B cell (primary cell): ENCODE data around the gene PAEP. TPM values are rescaled to one million over a fixed set of nuclear protein-coding genes. Genes with fewer than 3 reads are reported as not detected.

Source experiments
- ATAC-seq: fragments of 200-7000 bp; cut with Tn5 transposase; one replicate; pipeline ENCODE4 v1.10.0; 2021; ENCODE audit warnings: low read depth, mild to moderate bottlenecking, moderate number of reproducible peaks, moderate library complexity
- CTCF ChIA-PET: fragments of 350-600 bp; sonication (Branson Sonifier 250); formaldehyde crosslinking; loops from one replicate; lab custom pipeline; 2021; ENCODE audit warnings: antibody characterized with exemption, inconsistent platforms; lab: Charles Lee
- POLR2A ChIA-PET: fragments of 350-600 bp; sonication (Branson Sonifier 250); formaldehyde crosslinking; loops from one replicate; lab custom pipeline; 2021; ENCODE audit warnings: antibody characterized with exemption; lab: Charles Lee
- DNase-seq: peaks from one replicate; pipeline ENCODE4 v3.0.0; 2013
- H2AFZ ChIP-seq: 2 replicates; pipeline ENCODE4 v1.6.1; 2012; ENCODE audit warnings: mild to moderate bottlenecking, low read depth, low read length; ENCODE audit not compliant: insufficient read depth, poor library complexity, severe bottlenecking
- H3K27ac ChIP-seq, 2 donors: 1 replicate in 1 of 2; 2 replicates in 1 of 2; pipeline ENCODE4 v1.5.1; 2012 to 2013; ENCODE audit warnings: low read length in 2 of 2, mild to moderate bottlenecking in 2 of 2, moderate library complexity in 1 of 2
- H3K27me3 ChIP-seq, 4 experiments: fragments of 200-600 bp in 1 of 4; sonication (generic) in 1 of 4; replicated peaks in 1 of 4; 1 replicate in 2 of 4; 2 replicates in 2 of 4; pipeline versions ENCODE4 v1.6.1 to v1.7.0; 2013 to 2016; ENCODE audit warnings: low read length in 3 of 4, mild to moderate bottlenecking in 2 of 4, mixed read lengths in 1 of 4, moderate library complexity in 1 of 4; ENCODE audit not compliant: insufficient read depth in 4 of 4, control insufficient read depth in 3 of 4; ENCODE audit errors: control extremely low read depth in 1 of 4
- H3K36me3 ChIP-seq, 2 experiments: replicated peaks in 1 of 2; 1 replicate in 1 of 2; 2 replicates in 1 of 2; pipeline versions ENCODE4 v1.6.1 to v1.7.1; 2013; ENCODE audit warnings: low read length in 1 of 2; ENCODE audit not compliant: insufficient read depth in 2 of 2, control insufficient read depth in 1 of 2; ENCODE audit errors: control extremely low read depth in 1 of 2, extremely low read depth in 1 of 2
- H3K4me1 ChIP-seq, 2 donors: fragments of 200-600 bp in 1 of 2; sonication (generic) in 1 of 2; 1 replicate in 1 of 2; 2 replicates in 1 of 2; pipeline versions ENCODE4 v1.5.1 to v1.6.1; 2013 to 2017; ENCODE audit warnings: low read length in 2 of 2; ENCODE audit not compliant: control insufficient read depth in 2 of 2, insufficient read depth in 2 of 2
- H3K4me2 ChIP-seq: replicated peaks from 2 replicates; pipeline ENCODE3; 2012; ENCODE audit warnings: mild to moderate bottlenecking, low read depth, low read length; ENCODE audit not compliant: poor library complexity, severe bottlenecking
- H3K4me3 ChIP-seq, 5 experiments: fragments of 200-600 bp in 1 of 5; sonication (generic) in 1 of 5; 1 replicate in 3 of 5; 2 replicates in 2 of 5; pipeline versions ENCODE4 v1.5.1 to v1.7.0; 2011 to 2016; ENCODE audit warnings: low read length in 4 of 5, mild to moderate bottlenecking in 4 of 5, low read depth in 2 of 5, control low read depth in 1 of 5, moderate library complexity in 1 of 5; ENCODE audit not compliant: insufficient read depth in 1 of 5; ENCODE audit errors: control extremely low read depth in 1 of 5, extremely low read depth in 1 of 5
- H3K79me2 ChIP-seq: fragments of 200-600 bp; sonication (generic); one replicate; pipeline ENCODE4 v1.6.0; 2016; ENCODE audit warnings: low read length; ENCODE audit not compliant: control insufficient read depth, insufficient read depth
- H3K9ac ChIP-seq: fragments of 200-600 bp; sonication (generic); 2 replicates; pipeline ENCODE4 v1.6.1; 2017; ENCODE audit warnings: mild to moderate bottlenecking, low read length, moderate library complexity
- H3K9me3 ChIP-seq, 3 donors: one replicate each; pipeline versions ENCODE4 v1.6.1 to v1.7.1; 2013; ENCODE audit warnings: low read length in 2 of 3; ENCODE audit not compliant: control insufficient read depth in 2 of 3, insufficient read depth in 1 of 3; ENCODE audit errors: control extremely low read depth in 1 of 3
- H4K20me1 ChIP-seq: 2 replicates; pipeline ENCODE4 v1.6.0; 2012; ENCODE audit warnings: mild to moderate bottlenecking, low read length; ENCODE audit not compliant: insufficient read depth, control insufficient read depth, poor library complexity, severe bottlenecking
- H3K27ac Mint-ChIP-seq: one replicate; pipeline ENCODE4 v1.8.0; 2021; ENCODE audit warnings: mixed read lengths
- H3K27me3 Mint-ChIP-seq: one replicate; pipeline ENCODE4 v1.8.0; 2021; ENCODE audit warnings: mixed read lengths
- H3K4me1 Mint-ChIP-seq: one replicate; pipeline ENCODE4 v1.8.0; 2021; ENCODE audit warnings: mixed read lengths
- H3K4me3 Mint-ChIP-seq: one replicate; pipeline ENCODE4 v1.8.0; 2021; ENCODE audit warnings: mixed read lengths
- H3K9me3 Mint-ChIP-seq: one replicate; pipeline ENCODE4 v1.8.0; 2022; ENCODE audit warnings: mixed read lengths; ENCODE audit not compliant: insufficient read depth
- EZH2 ChIP-seq: IDR thresholded peaks from 2 replicates; pipeline ENCODE4 v1.6.1; 2012; ENCODE audit warnings: borderline replicate concordance, low read depth, mild to moderate bottlenecking, moderate library complexity, low read length; ENCODE audit not compliant: insufficient read depth, poor library complexity, severe bottlenecking
- WGBS: methylation state at CpG from one replicate; pipeline ENCODE4 v1.1.5; 2013; ENCODE audit warnings: missing lambda C conversion rate; ENCODE audit not compliant: insufficient coverage; 5-methylcytosine and 5-hydroxymethylcytosine counted together
- intact Hi-C: fragments of 100-400 bp; cut with micrococcal nuclease; formaldehyde crosslinking; loops from one replicate; pipeline ENCODE4 v1.10.0; 2022
- polyA plus RNA-seq: library from polyadenylated mRNA; depleted of rRNA; stranded (reverse); fragments of >200 nt; gene quantifications from 2 replicates; pipeline ENCODE4 v1.2.3, GENCODE V29; 2012
- total RNA-seq, 2 donors: library from RNA; stranded (reverse); fragments of 120-200 nt in 1 of 2; gene quantifications; 1 replicate in 1 of 2; 2 replicates in 1 of 2; pipeline versions ENCODE4 v1.2.3 to v1.2.4, GENCODE V29; 2013 to 2022
- TF ChIP-seq, protein P1 (sequence below): fragments of 200-600 bp; IDR thresholded peaks from one replicate; pipeline ENCODE4 v1.8.0; 2022; ENCODE audit warnings: antibody characterized with exemption, mild to moderate bottlenecking

PAEP gene
- total and polyA plus RNA-seq, 2 donors (not counting 1 experiment from before 2014, with no cell fraction given), result not detected

DNA sequence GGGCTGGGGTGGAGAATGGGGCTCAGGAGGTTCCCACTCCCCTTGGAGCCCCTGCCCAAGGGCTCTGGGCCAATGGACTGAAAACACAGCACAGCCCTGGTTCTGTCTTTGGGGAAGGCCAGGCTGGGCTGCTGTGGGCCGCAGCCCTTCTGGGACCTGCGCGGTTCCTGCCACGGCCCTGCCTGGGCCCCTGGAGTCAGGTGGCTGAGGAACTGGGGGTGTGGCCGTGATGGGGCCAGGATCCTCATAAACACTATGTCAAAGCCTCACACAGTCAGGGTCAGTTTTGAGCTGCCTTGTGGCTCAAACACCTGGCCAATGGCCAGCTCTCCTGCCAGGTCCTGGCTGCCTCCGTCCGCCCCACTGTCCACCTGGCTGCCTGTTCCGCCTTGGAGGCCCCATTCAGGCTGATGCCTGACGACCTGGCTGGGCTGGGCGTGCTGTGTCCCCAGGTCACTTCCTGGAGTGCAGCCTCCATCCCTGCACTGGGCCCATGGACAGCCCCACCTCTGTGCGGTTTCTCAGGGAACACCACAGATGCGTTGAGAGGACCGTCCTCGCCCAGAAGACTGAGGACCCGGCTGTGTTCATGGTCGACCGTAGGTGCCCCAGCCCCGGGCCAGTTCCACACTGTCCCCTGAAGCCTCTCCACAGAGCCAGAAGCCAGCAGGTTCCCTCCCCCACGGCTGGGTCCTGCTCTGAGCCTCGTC is 27.5 kb downstream of the PAEP start:
- Histone ChIP-seq H3K9ac (no peak overlapping the region), H3K4me1 (no peaks in the 10 kb centered on the region), H3K4me2 (no peak overlapping the region), H3K4me3 (no peak overlapping the region), H3K27me3 (no peaks in the 10 kb centered on the region), H3K79me2 (no peaks in the 10 kb centered on the region), H3K27ac (no peak overlapping the region), H2AFZ (no peak overlapping the region), H3K9me3 (no peaks in the 10 kb centered on the region), H4K20me1 (no peaks in the 10 kb centered on the region), H3K36me3 (no peaks in the 10 kb centered on the region)
- intact Hi-C loops, result no loop called here
- POLR2A ChIA-PET, result no interaction called here
- Mint-ChIP-seq H3K4me3 (no peak overlapping the region), H3K27me3 (peaks cover 14% of the 10 kb centered on the region), H3K4me1 (no peaks in the 10 kb centered on the region), H3K9me3 (no peaks in the 10 kb centered on the region), H3K27ac (no peak overlapping the region)
- 87% methylated on average over 20 of the region's 20 CpGs for WGBS
- no peak for DNase-seq
- CTCF ChIA-PET, result interaction anchor here (1.1 kb wide), 1 partner anchor 11 kb away, joined by 3 read pairs; no protein-coding TSS in a partner anchor
- no peak for ATAC-seq
- TF ChIP-seq, protein P1, sequence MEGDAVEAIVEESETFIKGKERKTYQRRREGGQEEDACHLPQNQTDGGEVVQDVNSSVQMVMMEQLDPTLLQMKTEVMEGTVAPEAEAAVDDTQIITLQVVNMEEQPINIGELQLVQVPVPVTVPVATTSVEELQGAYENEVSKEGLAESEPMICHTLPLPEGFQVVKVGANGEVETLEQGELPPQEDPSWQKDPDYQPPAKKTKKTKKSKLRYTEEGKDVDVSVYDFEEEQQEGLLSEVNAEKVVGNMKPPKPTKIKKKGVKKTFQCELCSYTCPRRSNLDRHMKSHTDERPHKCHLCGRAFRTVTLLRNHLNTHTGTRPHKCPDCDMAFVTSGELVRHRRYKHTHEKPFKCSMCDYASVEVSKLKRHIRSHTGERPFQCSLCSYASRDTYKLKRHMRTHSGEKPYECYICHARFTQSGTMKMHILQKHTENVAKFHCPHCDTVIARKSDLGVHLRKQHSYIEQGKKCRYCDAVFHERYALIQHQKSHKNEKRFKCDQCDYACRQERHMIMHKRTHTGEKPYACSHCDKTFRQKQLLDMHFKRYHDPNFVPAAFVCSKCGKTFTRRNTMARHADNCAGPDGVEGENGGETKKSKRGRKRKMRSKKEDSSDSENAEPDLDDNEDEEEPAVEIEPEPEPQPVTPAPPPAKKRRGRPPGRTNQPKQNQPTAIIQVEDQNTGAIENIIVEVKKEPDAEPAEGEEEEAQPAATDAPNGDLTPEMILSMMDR, result no peak
- TF ChIP-seq EZH2, result no peak
